22Rv1 (cell line): Measurements from ENCODE around the gene ZNF629.

ENCODE experiments used
- ZFX ChIP-seq: fragments of 450-650 bp; IDR thresholded peaks from 2 replicates; pipeline ENCODE4 v1.6.1; 2017; ENCODE audit warnings: antibody characterized with exemption, borderline replicate concordance
- TF ChIP-seq, protein P1 (sequence below): fragments of 450-650 bp; IDR thresholded peaks from 2 replicates; pipeline ENCODE4 v1.5.1; 2017; ENCODE audit warnings: mild to moderate bottlenecking

DNA sequence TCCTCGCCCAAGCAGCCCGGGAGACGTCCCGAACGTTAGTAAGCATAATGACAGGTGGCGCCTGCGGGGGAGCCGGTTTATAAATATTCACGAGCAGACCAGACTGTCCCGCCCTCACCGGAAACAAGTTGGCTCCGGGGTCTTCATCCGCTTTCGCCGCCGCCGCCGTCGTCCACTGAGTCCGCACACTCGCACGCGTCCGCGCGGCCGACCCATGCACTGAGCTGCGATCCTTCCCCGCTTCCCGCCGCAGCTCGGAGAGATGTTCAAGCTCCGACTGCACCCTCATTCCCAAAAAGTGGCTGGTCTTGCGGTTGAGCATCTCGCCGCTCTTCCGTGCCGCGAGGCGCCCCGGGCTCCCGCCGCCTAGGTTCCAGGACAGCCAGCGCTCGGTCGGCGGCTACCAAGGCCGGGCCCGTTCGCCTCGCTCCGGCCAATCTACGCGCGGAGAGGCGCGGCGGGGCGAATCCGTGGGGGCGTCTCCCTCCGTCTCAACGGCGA, 25.5 kb downstream of the ZNF629 start:
- TF ChIP-seq, protein P1, sequence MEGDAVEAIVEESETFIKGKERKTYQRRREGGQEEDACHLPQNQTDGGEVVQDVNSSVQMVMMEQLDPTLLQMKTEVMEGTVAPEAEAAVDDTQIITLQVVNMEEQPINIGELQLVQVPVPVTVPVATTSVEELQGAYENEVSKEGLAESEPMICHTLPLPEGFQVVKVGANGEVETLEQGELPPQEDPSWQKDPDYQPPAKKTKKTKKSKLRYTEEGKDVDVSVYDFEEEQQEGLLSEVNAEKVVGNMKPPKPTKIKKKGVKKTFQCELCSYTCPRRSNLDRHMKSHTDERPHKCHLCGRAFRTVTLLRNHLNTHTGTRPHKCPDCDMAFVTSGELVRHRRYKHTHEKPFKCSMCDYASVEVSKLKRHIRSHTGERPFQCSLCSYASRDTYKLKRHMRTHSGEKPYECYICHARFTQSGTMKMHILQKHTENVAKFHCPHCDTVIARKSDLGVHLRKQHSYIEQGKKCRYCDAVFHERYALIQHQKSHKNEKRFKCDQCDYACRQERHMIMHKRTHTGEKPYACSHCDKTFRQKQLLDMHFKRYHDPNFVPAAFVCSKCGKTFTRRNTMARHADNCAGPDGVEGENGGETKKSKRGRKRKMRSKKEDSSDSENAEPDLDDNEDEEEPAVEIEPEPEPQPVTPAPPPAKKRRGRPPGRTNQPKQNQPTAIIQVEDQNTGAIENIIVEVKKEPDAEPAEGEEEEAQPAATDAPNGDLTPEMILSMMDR, result no peak
- no peak for TF ChIP-seq ZFX
